GM23338 (cell line): Measurements from ENCODE around the gene C16orf90. TPM values are rescaled to one million over a fixed set of nuclear protein-coding genes. Genes with fewer than 3 reads are reported as not detected.

Experiments used
- ATAC-seq: fragments of 200-7000 bp; cut with Tn5 transposase; 3 replicates; pipeline ENCODE4 v1.9.1; 2020
- DNase-seq: peaks from one replicate; pipeline ENCODE4 v3.0.0-alpha.2; 2015; ENCODE audit warnings: low spot score
- H2AFZ ChIP-seq: fragments of 200-600 bp; sonication (generic); 2 replicates; pipeline ENCODE4 v1.8.0; 2016; ENCODE audit warnings: antibody characterized with exemption, mild to moderate bottlenecking, moderate library complexity
- H3F3A ChIP-seq: fragments of 200-600 bp; sonication (generic); replicated peaks from 2 replicates; pipeline ENCODE4 v1.8.0; 2017; ENCODE audit warnings: antibody characterized with exemption, mixed run types, low read depth
- H3K27ac ChIP-seq: fragments of 200-600 bp; sonication (generic); 2 replicates; pipeline ENCODE4 v1.6.1; 2016; ENCODE audit warnings: low read depth
- H3K27me3 ChIP-seq: fragments of 200-600 bp; sonication (generic); 2 replicates; pipeline ENCODE4 v1.8.0; 2016; ENCODE audit warnings: mild to moderate bottlenecking, mixed run types, moderate library complexity; ENCODE audit not compliant: insufficient read depth
- H3K36me3 ChIP-seq: fragments of 200-600 bp; sonication (generic); 2 replicates; pipeline ENCODE4 v1.8.0; 2016; ENCODE audit warnings: mild to moderate bottlenecking; ENCODE audit not compliant: insufficient read depth
- H3K4me1 ChIP-seq: fragments of 200-600 bp; sonication (generic); 2 replicates; pipeline ENCODE4 v1.8.0; 2016; ENCODE audit warnings: mild to moderate bottlenecking, moderate library complexity; ENCODE audit not compliant: insufficient read depth
- H3K4me2 ChIP-seq: fragments of 200-600 bp; sonication (generic); 2 replicates; pipeline ENCODE4 v1.7.1; 2017; ENCODE audit warnings: mixed run types
- H3K4me3 ChIP-seq: fragments of 200-600 bp; sonication (generic); 2 replicates; pipeline ENCODE4 v1.6.1; 2016; ENCODE audit warnings: mixed run types
- H3K79me2 ChIP-seq: fragments of 200-600 bp; sonication (generic); replicated peaks from 2 replicates; pipeline ENCODE4 v1.8.0; 2017; ENCODE audit warnings: mild to moderate bottlenecking; ENCODE audit not compliant: insufficient read depth
- H3K9me2 ChIP-seq: fragments of 200-600 bp; sonication (generic); 2 replicates; pipeline ENCODE4 v1.8.0; 2017; ENCODE audit not compliant: insufficient read depth
- H4K20me1 ChIP-seq: fragments of 200-600 bp; sonication (generic); replicated peaks from 2 replicates; pipeline ENCODE4 v1.8.0; 2017; ENCODE audit warnings: mild to moderate bottlenecking; ENCODE audit not compliant: insufficient read depth
- H3K27ac Mint-ChIP-seq: 2 replicates; pipeline ENCODE4 v1.8.0; 2020; ENCODE audit warnings: inconsistent platforms, mild to moderate bottlenecking, moderate library complexity, mixed read lengths
- H3K27me3 Mint-ChIP-seq: 3 replicates; pipeline ENCODE4 v1.8.0; 2022; ENCODE audit warnings: low read depth, mild to moderate bottlenecking, moderate library complexity, mixed read lengths, inconsistent platforms; ENCODE audit not compliant: insufficient read depth, poor library complexity
- H3K36me3 Mint-ChIP-seq: 3 replicates; pipeline ENCODE4 v1.8.0; 2021; ENCODE audit warnings: low read depth, mild to moderate bottlenecking, inconsistent platforms, moderate library complexity, mixed read lengths
- H3K4me1 Mint-ChIP-seq: 3 replicates; pipeline ENCODE4 v1.8.0; 2020; ENCODE audit warnings: mild to moderate bottlenecking, inconsistent platforms, mixed read lengths
- H3K4me3 Mint-ChIP-seq: 3 replicates; pipeline ENCODE4 v1.8.0; 2021; ENCODE audit warnings: moderate library complexity, mild to moderate bottlenecking, inconsistent platforms, mixed read lengths
- H3K9me3 Mint-ChIP-seq: 3 replicates; pipeline ENCODE4 v1.8.0; 2020; ENCODE audit warnings: moderate library complexity, mild to moderate bottlenecking, inconsistent platforms, mixed read lengths
- EZH2phosphoT487 ChIP-seq: fragments of 200-600 bp; sonication (generic); IDR thresholded peaks from one replicate; pipeline ENCODE4 v1.8.1; 2018; ENCODE audit warnings: antibody characterized with exemption; ENCODE audit not compliant: unreplicated experiment
- JUNB ChIP-seq: IDR thresholded peaks from one replicate; pipeline ENCODE4 v1.6.1; 2016; ENCODE audit warnings: antibody characterized with exemption; ENCODE audit not compliant: unreplicated experiment
- POLR2AphosphoS5 ChIP-seq: IDR thresholded peaks from 2 replicates; pipeline ENCODE4 v1.6.1; 2016; ENCODE audit warnings: antibody characterized with exemption, low read depth
- ZNF331 ChIP-seq: fragments of 250-450 bp; sonication (Bioruptor Pico); IDR thresholded peaks from 2 replicates; pipeline ENCODE4 v1.5.0; 2020; ENCODE audit warnings: low read depth, mild to moderate bottlenecking, moderate library complexity
- polyA plus RNA-seq: library from polyadenylated mRNA; unstranded; fragments of >200 nt; fragmentation: Nextera tagmentation; extraction: Ambion mirVana; gene quantifications from 2 replicates; pipeline ENCODE4 v1.2.1, GENCODE V29; 2016
- total RNA-seq: library from RNA; depleted of rRNA; stranded (reverse); fragments of >200 nt; shearing (Covaris generic); gene quantifications from 2 replicates; pipeline ENCODE4 v1.2.3, GENCODE V29; 2014
- TF ChIP-seq, protein P1 (sequence below): fragments of 250-450 bp; sonication (Bioruptor Pico); IDR thresholded peaks from 2 replicates; pipeline ENCODE4 v1.5.0; 2020; ENCODE audit warnings: mild to moderate bottlenecking, moderate library complexity
- TF ChIP-seq, protein P2 (sequence below), 2 experiments: fragments of 200-600 bp in 1 of 2; sonication (generic) in 1 of 2; conservative IDR thresholded peaks; 2 replicates each; pipeline versions ENCODE4 v1.5.1 to v1.6.1; 2016 to 2017; ENCODE audit warnings: antibody characterized with exemption in 2 of 2, low read depth in 2 of 2, mild to moderate bottlenecking in 2 of 2, moderate library complexity in 1 of 2

The C16orf90 gene
- total and polyA plus RNA-seq, 2 experiments from 2014 or later: not detected

DNA sequence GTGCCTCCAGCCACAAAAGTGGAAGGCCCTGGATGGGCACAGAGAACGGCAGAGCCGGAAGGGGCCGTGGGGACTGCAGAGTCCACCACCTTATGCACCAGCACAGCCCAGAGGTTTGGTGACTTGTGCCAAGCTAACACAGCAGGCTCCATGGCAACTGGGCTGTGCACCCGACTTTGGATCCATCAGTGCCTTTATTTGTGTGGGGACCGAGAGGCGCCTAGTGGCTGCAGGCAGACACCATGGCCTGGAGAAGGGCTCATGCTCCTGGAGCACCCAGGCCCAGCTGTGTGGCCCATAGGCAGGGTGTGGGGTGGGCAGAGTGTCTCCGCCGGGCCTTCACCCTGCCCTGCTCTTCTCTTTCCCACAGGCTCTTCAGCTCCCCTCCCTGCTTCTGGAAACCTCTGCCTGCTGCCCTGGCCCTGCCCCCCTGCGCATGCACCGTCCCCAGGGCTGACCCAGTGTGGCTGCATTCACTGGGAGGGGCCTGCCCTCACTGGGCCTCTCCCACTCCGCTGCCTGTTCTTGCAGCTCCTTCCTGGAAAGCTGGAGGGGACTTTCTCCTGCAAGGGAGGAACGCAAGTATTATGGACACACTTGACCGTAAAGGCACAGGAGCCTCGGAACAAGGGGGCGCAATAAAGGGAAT, 10.1 kb downstream of the C16orf90 start:
- H3K4me3 Mint-ChIP-seq: no peak overlapping the region
- Histone ChIP-seq H3K79me2 (0 out of 2 replicates have a peak, but pooled peaks cover under 1% of the 10 kb centered on the region), H3K9me2 (no peaks in the 10 kb centered on the region), H3K4me1 (peaks cover 11% of the 10 kb centered on the region), H3K4me2 (no peak overlapping the region), H3K27ac (no peak overlapping the region), H3K27me3 (no peaks in the 10 kb centered on the region), H4K20me1 (0 out of 2 replicates have a peak, but pooled peaks cover 5% of the 10 kb centered on the region), H3F3A (no peaks in the 10 kb centered on the region), H3K4me3 (no peak overlapping the region), H2AFZ (no peak overlapping the region), H3K36me3 (peaks cover 9% of the 10 kb centered on the region; the same call in 1 of the 2 replicates)
- no peaks in the 10 kb centered on the region for H3K9me3 Mint-ChIP-seq
- H3K27ac Mint-ChIP-seq: no peak overlapping the region
- ATAC-seq (no peak), DNase-seq (no peak)
- peaks cover 34% of the 10 kb centered on the region for H3K36me3 Mint-ChIP-seq
- TF ChIP-seq ZNF331 (no peak), EZH2phosphoT487 (no peak), POLR2AphosphoS5 (no peak), JUNB (no peak)
- TF ChIP-seq, protein P1, sequence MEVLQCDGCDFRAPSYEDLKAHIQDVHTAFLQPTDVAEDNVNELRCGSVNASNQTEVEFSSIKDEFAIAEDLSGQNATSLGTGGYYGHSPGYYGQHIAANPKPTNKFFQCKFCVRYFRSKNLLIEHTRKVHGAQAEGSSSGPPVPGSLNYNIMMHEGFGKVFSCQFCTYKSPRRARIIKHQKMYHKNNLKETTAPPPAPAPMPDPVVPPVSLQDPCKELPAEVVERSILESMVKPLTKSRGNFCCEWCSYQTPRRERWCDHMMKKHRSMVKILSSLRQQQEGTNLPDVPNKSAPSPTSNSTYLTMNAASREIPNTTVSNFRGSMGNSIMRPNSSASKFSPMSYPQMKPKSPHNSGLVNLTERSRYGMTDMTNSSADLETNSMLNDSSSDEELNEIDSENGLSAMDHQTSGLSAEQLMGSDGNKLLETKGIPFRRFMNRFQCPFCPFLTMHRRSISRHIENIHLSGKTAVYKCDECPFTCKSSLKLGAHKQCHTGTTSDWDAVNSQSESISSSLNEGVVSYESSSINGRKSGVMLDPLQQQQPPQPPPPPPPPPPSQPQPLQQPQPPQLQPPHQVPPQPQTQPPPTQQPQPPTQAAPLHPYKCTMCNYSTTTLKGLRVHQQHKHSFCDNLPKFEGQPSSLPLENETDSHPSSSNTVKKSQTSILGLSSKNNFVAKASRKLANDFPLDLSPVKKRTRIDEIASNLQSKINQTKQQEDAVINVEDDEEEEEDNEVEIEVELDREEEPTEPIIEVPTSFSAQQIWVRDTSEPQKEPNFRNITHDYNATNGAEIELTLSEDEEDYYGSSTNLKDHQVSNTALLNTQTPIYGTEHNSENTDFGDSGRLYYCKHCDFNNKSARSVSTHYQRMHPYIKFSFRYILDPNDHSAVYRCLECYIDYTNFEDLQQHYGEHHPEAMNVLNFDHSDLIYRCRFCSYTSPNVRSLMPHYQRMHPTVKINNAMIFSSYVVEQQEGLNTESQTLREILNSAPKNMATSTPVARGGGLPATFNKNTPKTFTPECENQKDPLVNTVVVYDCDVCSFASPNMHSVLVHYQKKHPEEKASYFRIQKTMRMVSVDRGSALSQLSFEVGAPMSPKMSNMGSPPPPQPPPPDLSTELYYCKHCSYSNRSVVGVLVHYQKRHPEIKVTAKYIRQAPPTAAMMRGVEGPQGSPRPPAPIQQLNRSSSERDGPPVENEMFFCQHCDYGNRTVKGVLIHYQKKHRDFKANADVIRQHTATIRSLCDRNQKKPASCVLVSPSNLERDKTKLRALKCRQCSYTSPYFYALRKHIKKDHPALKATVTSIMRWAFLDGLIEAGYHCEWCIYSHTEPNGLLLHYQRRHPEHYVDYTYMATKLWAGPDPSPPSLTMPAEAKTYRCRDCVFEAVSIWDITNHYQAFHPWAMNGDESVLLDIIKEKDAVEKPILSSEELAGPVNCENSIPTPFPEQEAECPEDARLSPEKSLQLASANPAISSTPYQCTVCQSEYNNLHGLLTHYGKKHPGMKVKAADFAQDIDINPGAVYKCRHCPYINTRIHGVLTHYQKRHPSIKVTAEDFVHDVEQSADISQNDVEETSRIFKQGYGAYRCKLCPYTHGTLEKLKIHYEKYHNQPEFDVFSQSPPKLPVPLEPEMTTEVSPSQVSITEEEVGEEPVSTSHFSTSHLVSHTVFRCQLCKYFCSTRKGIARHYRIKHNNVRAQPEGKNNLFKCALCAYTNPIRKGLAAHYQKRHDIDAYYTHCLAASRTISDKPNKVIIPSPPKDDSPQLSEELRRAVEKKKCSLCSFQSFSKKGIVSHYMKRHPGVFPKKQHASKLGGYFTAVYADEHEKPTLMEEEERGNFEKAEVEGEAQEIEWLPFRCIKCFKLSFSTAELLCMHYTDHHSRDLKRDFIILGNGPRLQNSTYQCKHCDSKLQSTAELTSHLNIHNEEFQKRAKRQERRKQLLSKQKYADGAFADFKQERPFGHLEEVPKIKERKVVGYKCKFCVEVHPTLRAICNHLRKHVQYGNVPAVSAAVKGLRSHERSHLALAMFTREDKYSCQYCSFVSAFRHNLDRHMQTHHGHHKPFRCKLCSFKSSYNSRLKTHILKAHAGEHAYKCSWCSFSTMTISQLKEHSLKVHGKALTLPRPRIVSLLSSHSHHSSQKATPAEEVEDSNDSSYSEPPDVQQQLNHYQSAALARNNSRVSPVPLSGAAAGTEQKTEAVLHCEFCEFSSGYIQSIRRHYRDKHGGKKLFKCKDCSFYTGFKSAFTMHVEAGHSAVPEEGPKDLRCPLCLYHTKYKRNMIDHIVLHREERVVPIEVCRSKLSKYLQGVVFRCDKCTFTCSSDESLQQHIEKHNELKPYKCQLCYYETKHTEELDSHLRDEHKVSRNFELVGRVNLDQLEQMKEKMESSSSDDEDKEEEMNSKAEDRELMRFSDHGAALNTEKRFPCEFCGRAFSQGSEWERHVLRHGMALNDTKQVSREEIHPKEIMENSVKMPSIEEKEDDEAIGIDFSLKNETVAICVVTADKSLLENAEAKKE (CRISPR knock-in tag): no peak
- TF ChIP-seq, protein P2, sequence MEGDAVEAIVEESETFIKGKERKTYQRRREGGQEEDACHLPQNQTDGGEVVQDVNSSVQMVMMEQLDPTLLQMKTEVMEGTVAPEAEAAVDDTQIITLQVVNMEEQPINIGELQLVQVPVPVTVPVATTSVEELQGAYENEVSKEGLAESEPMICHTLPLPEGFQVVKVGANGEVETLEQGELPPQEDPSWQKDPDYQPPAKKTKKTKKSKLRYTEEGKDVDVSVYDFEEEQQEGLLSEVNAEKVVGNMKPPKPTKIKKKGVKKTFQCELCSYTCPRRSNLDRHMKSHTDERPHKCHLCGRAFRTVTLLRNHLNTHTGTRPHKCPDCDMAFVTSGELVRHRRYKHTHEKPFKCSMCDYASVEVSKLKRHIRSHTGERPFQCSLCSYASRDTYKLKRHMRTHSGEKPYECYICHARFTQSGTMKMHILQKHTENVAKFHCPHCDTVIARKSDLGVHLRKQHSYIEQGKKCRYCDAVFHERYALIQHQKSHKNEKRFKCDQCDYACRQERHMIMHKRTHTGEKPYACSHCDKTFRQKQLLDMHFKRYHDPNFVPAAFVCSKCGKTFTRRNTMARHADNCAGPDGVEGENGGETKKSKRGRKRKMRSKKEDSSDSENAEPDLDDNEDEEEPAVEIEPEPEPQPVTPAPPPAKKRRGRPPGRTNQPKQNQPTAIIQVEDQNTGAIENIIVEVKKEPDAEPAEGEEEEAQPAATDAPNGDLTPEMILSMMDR (conservative IDR thresholded peaks at IDR 0.05; ENCODE audit: low read depth in 2 of 2): no peak
- H3K27me3 Mint-ChIP-seq: peaks cover 14% of the 10 kb centered on the region
- H3K4me1 Mint-ChIP-seq: peaks cover 11% of the 10 kb centered on the region; the same call in 2 of the 3 replicates
